ENCODE measurements around the gene CLTA.

DNA sequence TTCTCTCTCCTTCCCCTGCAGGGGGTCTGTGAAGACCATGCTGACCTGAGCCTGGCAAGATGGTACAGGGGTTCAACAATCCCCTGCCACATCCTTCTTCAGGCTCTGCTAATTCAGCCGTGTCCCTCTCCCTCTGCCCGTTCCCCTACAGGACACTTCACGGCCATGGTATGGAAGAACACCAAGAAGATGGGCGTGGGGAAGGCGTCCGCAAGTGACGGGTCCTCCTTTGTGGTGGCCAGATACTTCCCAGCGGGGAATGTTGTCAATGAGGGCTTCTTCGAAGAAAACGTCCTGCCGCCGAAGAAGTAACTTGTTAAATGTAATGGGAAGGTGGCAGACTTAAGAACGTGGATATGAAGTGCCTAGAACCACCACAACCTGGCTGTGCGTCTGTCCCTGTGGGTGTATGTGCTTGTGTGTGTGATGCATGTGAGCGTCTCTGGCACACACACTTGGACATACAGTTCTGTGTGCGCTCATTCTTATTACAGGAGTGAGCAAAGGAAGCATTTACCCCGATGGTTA, 28.4 kb upstream of the CLTA start:
- TF ChIP-seq CTCF (IDR thresholded peaks at IDR 0.05) (no peak), EZH2 (IDR thresholded peaks at IDR 0.05; ENCODE audit: borderline replicate concordance, insufficient read depth, low read depth, low read length, poor library complexity, severe bottlenecking) (no peak)

All from B cell (primary cell).